ENCODE results near the gene FAF1. TPM values are rescaled to one million over a fixed set of nuclear protein-coding genes. Genes with fewer than 3 reads are reported as not detected.

The FAF1 gene
- total RNA-seq, 2 experiments from 2014 or later = 43.5 to 44.0 TPM

DNA sequence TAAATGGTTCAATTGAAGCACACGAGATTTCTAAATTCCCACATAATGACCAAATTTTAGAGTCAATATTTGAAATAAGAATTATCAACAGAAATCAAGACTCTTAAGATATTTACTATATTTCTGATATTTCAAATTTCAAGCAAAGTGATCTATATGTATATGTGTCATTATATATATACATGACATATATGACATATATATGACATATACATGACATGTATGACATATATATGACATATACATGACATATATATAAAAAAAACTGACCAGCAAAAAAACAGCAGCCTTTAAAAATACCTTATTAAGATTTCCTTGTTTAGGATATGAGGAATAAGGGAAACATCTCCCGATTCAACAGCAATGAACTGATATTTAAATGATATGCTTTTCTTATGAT lies 266.2 kb downstream of the FAF1 start:
- H3K4me3 ChIP-seq (ENCODE audit: low read length) = no peak overlapping the region
- DNase-seq (no peak), ATAC-seq (ENCODE audit: poor library complexity) (no peak)
- Mint-ChIP-seq H3K9me3 (no peaks in the 10 kb centered on the region), H3K4me3 (no peak overlapping the region), H3K27me3 (no peaks in the 10 kb centered on the region), H3K36me3 (ENCODE audit: low read depth) (peaks cover 21% of the 10 kb centered on the region), H3K4me1 (ENCODE audit: low read depth) (no peaks in the 10 kb centered on the region), H3K27ac (no peak overlapping the region)
- no peaks in the 10 kb centered on the region for H3K9me3 ChIP-seq (ENCODE audit: control insufficient read depth in 1 of 2, insufficient read depth in 1 of 2, low read length in 2 of 2)
- no peaks in the 10 kb centered on the region for H3K27me3 ChIP-seq (ENCODE audit: control insufficient read depth in 1 of 2, insufficient read depth in 2 of 2, low read length in 2 of 2)
- ChIA-PET CTCF (no interaction called here), POLR2A (no interaction called here)
- no peaks in the 10 kb centered on the region for H3K4me1 ChIP-seq (ENCODE audit: insufficient read depth, low read length)
- intact Hi-C loops (cut with DNase I, micrococcal nuclease) = no loop called here
- TF ChIP-seq, protein P1, sequence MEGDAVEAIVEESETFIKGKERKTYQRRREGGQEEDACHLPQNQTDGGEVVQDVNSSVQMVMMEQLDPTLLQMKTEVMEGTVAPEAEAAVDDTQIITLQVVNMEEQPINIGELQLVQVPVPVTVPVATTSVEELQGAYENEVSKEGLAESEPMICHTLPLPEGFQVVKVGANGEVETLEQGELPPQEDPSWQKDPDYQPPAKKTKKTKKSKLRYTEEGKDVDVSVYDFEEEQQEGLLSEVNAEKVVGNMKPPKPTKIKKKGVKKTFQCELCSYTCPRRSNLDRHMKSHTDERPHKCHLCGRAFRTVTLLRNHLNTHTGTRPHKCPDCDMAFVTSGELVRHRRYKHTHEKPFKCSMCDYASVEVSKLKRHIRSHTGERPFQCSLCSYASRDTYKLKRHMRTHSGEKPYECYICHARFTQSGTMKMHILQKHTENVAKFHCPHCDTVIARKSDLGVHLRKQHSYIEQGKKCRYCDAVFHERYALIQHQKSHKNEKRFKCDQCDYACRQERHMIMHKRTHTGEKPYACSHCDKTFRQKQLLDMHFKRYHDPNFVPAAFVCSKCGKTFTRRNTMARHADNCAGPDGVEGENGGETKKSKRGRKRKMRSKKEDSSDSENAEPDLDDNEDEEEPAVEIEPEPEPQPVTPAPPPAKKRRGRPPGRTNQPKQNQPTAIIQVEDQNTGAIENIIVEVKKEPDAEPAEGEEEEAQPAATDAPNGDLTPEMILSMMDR (IDR thresholded peaks at IDR 0.05) = no peak
- H3K27ac ChIP-seq (ENCODE audit: low read depth in 1 of 2, low read length in 2 of 2) = no peak overlapping the region
- no peaks in the 10 kb centered on the region for H3K36me3 ChIP-seq (ENCODE audit: insufficient read depth, low read length)

DNA sequence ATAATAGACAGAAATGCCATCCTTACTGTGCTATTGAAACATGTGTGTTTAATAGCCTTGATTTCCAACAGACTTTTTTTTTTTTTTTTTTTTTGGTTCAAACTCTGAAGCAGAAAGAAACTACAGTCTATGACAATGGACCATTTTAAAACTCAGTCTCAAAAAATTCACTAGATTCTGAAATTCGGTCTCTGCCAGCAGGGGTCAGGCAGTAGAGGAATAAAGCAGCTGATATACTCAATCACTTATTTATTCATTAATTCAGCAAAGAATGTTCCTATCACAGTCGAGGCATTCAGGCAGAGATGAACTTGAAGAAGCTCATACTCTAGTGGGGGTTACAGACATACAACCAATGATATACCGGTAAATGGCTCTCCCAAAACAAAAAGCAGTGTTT lies 275.9 kb downstream of the FAF1 start:
- no peak for DNase-seq

DNA sequence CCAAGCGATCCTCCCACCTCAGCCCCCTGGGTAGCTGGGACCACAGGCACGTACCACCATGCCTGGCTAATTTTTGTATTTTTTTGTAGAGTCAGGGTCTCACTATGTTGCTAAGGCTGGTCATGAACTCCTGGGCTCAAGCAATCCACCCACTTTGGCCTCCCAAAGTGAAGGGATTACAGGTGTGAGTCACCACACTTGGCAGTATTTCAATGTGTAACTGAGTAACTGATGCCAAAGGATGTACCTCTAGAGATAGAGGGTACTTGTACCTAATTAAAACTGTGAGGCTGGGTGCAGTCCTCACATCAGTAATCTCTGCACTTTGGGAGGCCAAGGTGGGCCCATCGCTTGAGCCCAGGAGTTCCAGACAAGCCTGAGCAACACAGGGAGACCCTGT lies 278.1 kb downstream of the FAF1 start:
- ATAC-seq (ENCODE audit: poor library complexity) = no peak
- intact Hi-C loops (cut with DNase I, micrococcal nuclease) = no loop called here
- H3K27ac Mint-ChIP-seq = no peak overlapping the region

More for the DNA sequence above, 275.9 kb downstream of the FAF1 start:
- Mint-ChIP-seq H3K9me3 (no peaks in the 10 kb centered on the region), H3K36me3 (ENCODE audit: low read depth) (peaks cover 21% of the 10 kb centered on the region), H3K4me3 (no peak overlapping the region), H3K4me1 (ENCODE audit: low read depth) (no peaks in the 10 kb centered on the region), H3K27ac (no peak overlapping the region), H3K27me3 (no peaks in the 10 kb centered on the region)
- TF ChIP-seq, protein P1 (IDR thresholded peaks at IDR 0.05) = no peak
- intact Hi-C loops (cut with DNase I, micrococcal nuclease) = no loop called here
- no peak for ATAC-seq (ENCODE audit: poor library complexity)
- no peaks in the 10 kb centered on the region for H3K4me1 ChIP-seq (ENCODE audit: insufficient read depth, low read length)
- no peak overlapping the region for H3K4me3 ChIP-seq (ENCODE audit: low read length)
- CTCF ChIA-PET = interaction anchor here (1.1 kb wide), 1 partner anchor 19 kb away, joined by 3 read pairs; no protein-coding TSS in a partner anchor
- no peaks in the 10 kb centered on the region for H3K36me3 ChIP-seq (ENCODE audit: insufficient read depth, low read length)
- no peaks in the 10 kb centered on the region for H3K9me3 ChIP-seq (ENCODE audit: control insufficient read depth in 1 of 2, insufficient read depth in 1 of 2, low read length in 2 of 2)
- H3K27ac ChIP-seq (ENCODE audit: low read depth in 1 of 2, low read length in 2 of 2) = no peak overlapping the region
- POLR2A ChIA-PET = no interaction called here
- no peaks in the 10 kb centered on the region for H3K27me3 ChIP-seq (ENCODE audit: control insufficient read depth in 1 of 2, insufficient read depth in 2 of 2, low read length in 2 of 2)

More for the DNA sequence above, 278.1 kb downstream of the FAF1 start:
- ChIA-PET CTCF (no interaction called here), POLR2A (no interaction called here)
- no peak overlapping the region for H3K27ac ChIP-seq (ENCODE audit: low read depth in 1 of 2, low read length in 2 of 2)
- peaks cover 10% of the 10 kb centered on the region for H3K36me3 Mint-ChIP-seq (ENCODE audit: low read depth)
- no peaks in the 10 kb centered on the region for H3K9me3 ChIP-seq (ENCODE audit: control insufficient read depth in 1 of 2, insufficient read depth in 1 of 2, low read length in 2 of 2)
- H3K4me3 ChIP-seq (ENCODE audit: low read length) = no peak overlapping the region
- H3K36me3 ChIP-seq (ENCODE audit: insufficient read depth, low read length) = peaks cover 3% of the 10 kb centered on the region
- no peaks in the 10 kb centered on the region for H3K4me1 ChIP-seq (ENCODE audit: insufficient read depth, low read length)
- TF ChIP-seq, protein P1 (IDR thresholded peaks at IDR 0.05) = no peak
- DNase-seq = no peak
- no peaks in the 10 kb centered on the region for H3K27me3 Mint-ChIP-seq
- H3K4me1 Mint-ChIP-seq (ENCODE audit: low read depth) = no peaks in the 10 kb centered on the region
- no peaks in the 10 kb centered on the region for H3K9me3 Mint-ChIP-seq
- no peak overlapping the region for H3K4me3 Mint-ChIP-seq
- no peaks in the 10 kb centered on the region for H3K27me3 ChIP-seq (ENCODE audit: control insufficient read depth in 1 of 2, insufficient read depth in 2 of 2, low read length in 2 of 2)
